ENCODE measurements around the gene DNPH1. TPM values are rescaled to one million over a fixed set of nuclear protein-coding genes. Genes with fewer than 3 reads are reported as not detected.

Gene DNPH1
- polyA plus RNA-seq, 2 of the 4 experiments (the other 2 are of a cell fraction) = 63.2 to 82.0 TPM

DNA sequence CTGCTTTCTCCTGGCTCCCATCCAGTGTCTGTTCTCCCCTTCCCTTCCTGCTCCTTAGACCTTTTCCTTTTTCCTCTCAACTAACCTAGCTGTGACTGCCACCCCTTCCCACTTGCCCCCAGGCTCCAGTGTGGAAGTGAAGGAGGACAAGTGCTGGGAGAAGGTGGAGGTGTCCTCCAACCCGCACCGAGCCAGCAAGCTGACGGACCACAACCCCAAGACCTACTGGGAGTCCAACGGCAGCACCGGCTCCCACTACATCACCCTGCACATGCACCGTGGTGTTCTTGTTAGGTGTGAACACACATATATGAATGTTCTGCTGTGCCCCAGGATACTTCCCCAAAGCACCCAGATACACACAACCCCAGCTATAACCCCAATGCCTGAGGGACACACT lies 28.7 kb downstream of the DNPH1 start:
- Histone ChIP-seq H3K4me3 (no peak overlapping the region), H3K4me2 (no peak overlapping the region), H3K27ac (no peak overlapping the region), H3K4me1 (no peaks in the 10 kb centered on the region), H3K9me3 (no peaks in the 10 kb centered on the region)
- DNase-seq (ENCODE audit: low read depth in 1 of 2, low spot score in 1 of 2) (no peak), FAIRE-seq (no peak), ATAC-seq (no peak)
- WGBS (ENCODE audit: missing lambda C conversion rate) = 98% methylated on average over 6 of the region's 6 CpGs
- CTCF ChIA-PET = interaction anchor here (1.3 to 2.1 kb wide), 2 partner anchors 14 to 28 kb away, joined by 4 to 8 read pairs; partner anchors contain the start of gene DNPH1
- TF ChIP-seq EHF (CRISPR knock-in tag; IDR thresholded peaks at IDR 0.05) (no peak), RFX5 (IDR thresholded peaks at IDR 0.05) (no peak), ESRRA (IDR thresholded peaks at IDR 0.05; ENCODE audit: borderline replicate concordance, low read length) (no peak), FOSB (CRISPR knock-in tag; IDR thresholded peaks at IDR 0.05) (no peak), HDAC2 (IDR thresholded peaks at IDR 0.05) (no peak), CBX2 (IDR thresholded peaks at IDR 0.05; ENCODE audit: borderline replicate concordance, low read depth) (no peak), PHF8 (IDR thresholded peaks at IDR 0.05; ENCODE audit: borderline replicate concordance, low read depth) (no peak), HOXB13 (CRISPR knock-in tag; IDR thresholded peaks at IDR 0.05; ENCODE audit: low read depth) (no peak), NR3C1 (IDR thresholded peaks at IDR 0.05) (no peak), ZC3H11A (IDR thresholded peaks at IDR 0.05) (no peak), FOXS1 (CRISPR knock-in tag; IDR thresholded peaks at IDR 0.05) (no peak), SREBF2 (IDR thresholded peaks at IDR 0.05) (no peak), SMC3 (IDR thresholded peaks at IDR 0.05) (no peak), MAFK (IDR thresholded peaks at IDR 0.05; ENCODE audit: partially characterized antibody) (no peak), ZFP36 (IDR thresholded peaks at IDR 0.05; ENCODE audit: borderline replicate concordance, partially characterized antibody) (no peak)
- TF ChIP-seq, protein P1, sequence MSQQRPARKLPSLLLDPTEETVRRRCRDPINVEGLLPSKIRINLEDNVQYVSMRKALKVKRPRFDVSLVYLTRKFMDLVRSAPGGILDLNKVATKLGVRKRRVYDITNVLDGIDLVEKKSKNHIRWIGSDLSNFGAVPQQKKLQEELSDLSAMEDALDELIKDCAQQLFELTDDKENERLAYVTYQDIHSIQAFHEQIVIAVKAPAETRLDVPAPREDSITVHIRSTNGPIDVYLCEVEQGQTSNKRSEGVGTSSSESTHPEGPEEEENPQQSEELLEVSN (IDR thresholded peaks at IDR 0.05; ENCODE audit: borderline replicate concordance, low read depth) = no peak
- TF ChIP-seq, protein P2, sequence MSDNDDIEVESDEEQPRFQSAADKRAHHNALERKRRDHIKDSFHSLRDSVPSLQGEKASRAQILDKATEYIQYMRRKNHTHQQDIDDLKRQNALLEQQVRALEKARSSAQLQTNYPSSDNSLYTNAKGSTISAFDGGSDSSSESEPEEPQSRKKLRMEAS (IDR thresholded peaks at IDR 0.05) = no peak
- POLR2A ChIA-PET = no interaction called here

DNA sequence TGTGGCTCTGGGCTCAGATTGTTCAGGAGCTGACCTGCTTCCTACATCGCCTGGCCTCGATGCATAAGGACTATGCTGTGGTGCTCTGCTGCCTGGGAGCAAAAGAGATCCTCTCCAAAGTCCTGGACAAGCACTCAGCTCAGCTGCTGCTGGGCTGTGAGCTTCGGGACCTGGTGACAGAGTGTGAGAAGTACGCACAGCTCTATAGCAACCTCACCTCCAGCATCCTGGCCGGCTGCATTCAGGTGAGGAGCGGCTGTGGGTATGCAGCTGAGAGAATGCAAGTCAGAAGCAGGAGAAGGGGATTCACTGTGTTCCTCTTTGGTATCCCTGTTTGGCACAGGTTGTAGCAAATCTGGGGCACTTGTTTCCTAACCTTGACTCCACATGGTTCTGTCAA lies 29.4 kb downstream of the DNPH1 start:
- WGBS (ENCODE audit: missing lambda C conversion rate) = 94% methylated on average over 5 of the region's 6 CpGs
- Histone ChIP-seq H3K27ac (no peak overlapping the region), H3K4me2 (no peak overlapping the region), H3K9me3 (no peaks in the 10 kb centered on the region), H3K4me1 (no peaks in the 10 kb centered on the region), H3K4me3 (no peak overlapping the region)
- ATAC-seq = 0 out of 6 replicates have a peak, but pooled peaks of 1 of the 2 experiments have one; percentile 17
- no peak for DNase-seq (ENCODE audit: low read depth in 1 of 2, low spot score in 1 of 2)
- TF ChIP-seq HOXB5 (CRISPR knock-in tag; IDR thresholded peaks at IDR 0.05) (no peak), JUNB (IDR thresholded peaks at IDR 0.05) (no peak), ZSCAN20 (CRISPR knock-in tag; IDR thresholded peaks at IDR 0.05) (no peak), CBX8 (IDR thresholded peaks at IDR 0.05) (no peak), HOXA7 (CRISPR knock-in tag; IDR thresholded peaks at IDR 0.05) (no peak), HDAC2 (IDR thresholded peaks at IDR 0.05) (no peak), JUN (IDR thresholded peaks at IDR 0.05) (no peak), POLR2A (IDR thresholded peaks at IDR 0.05; ENCODE audit: low read length) (no peak), HEYL (CRISPR knock-in tag; IDR thresholded peaks at IDR 0.05) (no peak), CHD4 (IDR thresholded peaks at IDR 0.05; ENCODE audit: borderline replicate concordance) (no peak), KDM1A (IDR thresholded peaks at IDR 0.05; ENCODE audit: low read depth) (no peak)
- TF ChIP-seq, protein P2 (IDR thresholded peaks at IDR 0.05) = no peak
- POLR2A ChIA-PET = no interaction called here
- CTCF ChIA-PET = no interaction called here
- FAIRE-seq = no peak

DNA sequence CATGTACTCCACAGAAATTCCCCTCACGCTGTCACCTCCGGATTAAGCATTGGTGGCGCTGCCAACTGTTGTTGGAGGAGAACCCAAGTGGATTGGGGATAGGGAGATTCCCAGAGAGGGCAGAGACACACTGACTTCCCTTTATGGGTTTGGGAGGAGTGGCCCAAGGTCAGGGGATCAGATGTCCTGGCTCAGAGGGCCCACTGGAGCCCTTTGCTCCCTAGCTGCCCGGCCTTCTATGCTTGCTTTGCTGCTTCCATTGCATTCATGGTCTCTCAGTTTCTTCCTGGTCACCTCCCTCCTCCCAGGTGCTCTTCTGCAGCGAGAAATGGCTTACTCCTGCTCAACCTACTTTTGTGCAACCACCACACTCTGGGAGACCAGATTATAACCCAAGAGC lies 32.9 kb downstream of the DNPH1 start:
- ChIA-PET CTCF (no interaction called here), POLR2A (no interaction called here)
- ATAC-seq (no peak), DNase-seq (ENCODE audit: low read depth in 1 of 2, low spot score in 1 of 2) (no peak), FAIRE-seq (no peak)
- Histone ChIP-seq H3K4me3 (no peak overlapping the region), H3K27ac (no peak overlapping the region), H3K4me1 (no peaks in the 10 kb centered on the region), H3K9me3 (no peaks in the 10 kb centered on the region), H3K4me2 (no peak overlapping the region)
- TF ChIP-seq, protein P3, sequence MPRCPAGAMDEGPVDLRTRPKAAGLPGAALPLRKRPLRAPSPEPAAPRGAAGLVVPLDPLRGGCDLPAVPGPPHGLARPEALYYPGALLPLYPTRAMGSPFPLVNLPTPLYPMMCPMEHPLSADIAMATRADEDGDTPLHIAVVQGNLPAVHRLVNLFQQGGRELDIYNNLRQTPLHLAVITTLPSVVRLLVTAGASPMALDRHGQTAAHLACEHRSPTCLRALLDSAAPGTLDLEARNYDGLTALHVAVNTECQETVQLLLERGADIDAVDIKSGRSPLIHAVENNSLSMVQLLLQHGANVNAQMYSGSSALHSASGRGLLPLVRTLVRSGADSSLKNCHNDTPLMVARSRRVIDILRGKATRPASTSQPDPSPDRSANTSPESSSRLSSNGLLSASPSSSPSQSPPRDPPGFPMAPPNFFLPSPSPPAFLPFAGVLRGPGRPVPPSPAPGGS (IDR thresholded peaks at IDR 0.05) = no peak
- TF ChIP-seq RARB (CRISPR knock-in tag; IDR thresholded peaks at IDR 0.05) (no peak), CHD2 (IDR thresholded peaks at IDR 0.05; ENCODE audit: low read length, partially characterized antibody) (no peak), HDAC2 (IDR thresholded peaks at IDR 0.05) (no peak), CBX2 (IDR thresholded peaks at IDR 0.05; ENCODE audit: borderline replicate concordance, low read depth) (no peak), ZFP36 (IDR thresholded peaks at IDR 0.05; ENCODE audit: borderline replicate concordance, partially characterized antibody) (no peak), TP53 (CRISPR knock-in tag; IDR thresholded peaks at IDR 0.05) (no peak)
- TF ChIP-seq, protein P4, sequence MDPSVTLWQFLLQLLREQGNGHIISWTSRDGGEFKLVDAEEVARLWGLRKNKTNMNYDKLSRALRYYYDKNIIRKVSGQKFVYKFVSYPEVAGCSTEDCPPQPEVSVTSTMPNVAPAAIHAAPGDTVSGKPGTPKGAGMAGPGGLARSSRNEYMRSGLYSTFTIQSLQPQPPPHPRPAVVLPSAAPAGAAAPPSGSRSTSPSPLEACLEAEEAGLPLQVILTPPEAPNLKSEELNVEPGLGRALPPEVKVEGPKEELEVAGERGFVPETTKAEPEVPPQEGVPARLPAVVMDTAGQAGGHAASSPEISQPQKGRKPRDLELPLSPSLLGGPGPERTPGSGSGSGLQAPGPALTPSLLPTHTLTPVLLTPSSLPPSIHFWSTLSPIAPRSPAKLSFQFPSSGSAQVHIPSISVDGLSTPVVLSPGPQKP (IDR thresholded peaks at IDR 0.05; ENCODE audit: low read depth, low read length) = no peak
- WGBS (ENCODE audit: missing lambda C conversion rate) = 97% methylated on average over 5 of the region's 5 CpGs
